ENCODE results near the gene SNRNP48. TPM values are rescaled to one million over a fixed set of nuclear protein-coding genes. Genes with fewer than 3 reads are reported as not detected.

SNRNP48 gene
- total and polyA plus RNA-seq, 10 of the 15 experiments (the other 5 are each of a cell fraction or from before 2014, with no cell fraction given): 3.2 to 14.4 (median 8.9) TPM

DNA sequence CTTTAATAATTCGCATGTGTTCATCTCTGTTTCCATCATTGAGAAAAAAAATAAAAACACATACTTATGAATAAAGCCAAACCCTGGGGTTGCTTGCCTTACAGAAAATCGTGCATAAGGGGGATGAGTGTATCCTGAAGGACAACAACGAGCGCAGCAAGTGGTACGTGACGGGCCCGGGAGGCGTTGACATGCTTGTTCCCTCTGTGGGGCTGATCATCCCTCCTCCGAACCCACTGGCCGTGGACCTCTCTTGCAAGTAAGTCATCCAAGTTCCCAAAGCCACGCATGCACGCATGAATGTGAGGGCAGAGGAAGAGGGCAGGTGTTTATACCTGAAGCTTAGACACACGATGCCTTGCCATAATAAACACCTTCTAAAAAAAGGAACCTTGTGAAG lies 20.9 kb upstream of the SNRNP48 start:
- 59% methylated on average over 13 of the region's 13 CpGs for WGBS (ENCODE audit: insufficient coverage, insufficient replicate concordance, low lambda C conversion rate, missing lambda C conversion rate)
- Histone ChIP-seq H3K4me3 (no peak overlapping the region), H3K4me2 (ENCODE audit: control insufficient read depth, insufficient read depth) (no peak overlapping the region), H4K20me1 (ENCODE audit: control insufficient read depth, insufficient read depth) (no peaks in the 10 kb centered on the region), H3K27me3 (replicated peaks in 1 of 2; ENCODE audit: control insufficient read depth in 2 of 2, insufficient read depth in 2 of 2, low read length in 1 of 2) (peaks cover 0 to 3% of the 10 kb centered on the region in 2 experiments; a peak in 2 of 4 replicates), H3K27ac (ENCODE audit: control insufficient read depth, insufficient read depth) (no peak overlapping the region), H3K4me1 (ENCODE audit: control insufficient read depth, insufficient read depth, low read length) (no peaks in the 10 kb centered on the region), H2AFZ (ENCODE audit: control insufficient read depth, low read depth, low read length) (no peak overlapping the region), H3K79me2 (ENCODE audit: control insufficient read depth, insufficient read depth, low read length) (no peaks in the 10 kb centered on the region), H3K36me3 (ENCODE audit: control insufficient read depth in 2 of 2, insufficient read depth in 2 of 2, low read length in 1 of 2) (no peaks in the 10 kb centered on the region), H3K9ac (ENCODE audit: control insufficient read depth, insufficient read depth, low read length) (no peak overlapping the region), H3K9me3 (replicated peaks; ENCODE audit: control insufficient read depth, insufficient read depth, low read length) (no peaks in the 10 kb centered on the region)
- TF ChIP-seq, protein P1, sequence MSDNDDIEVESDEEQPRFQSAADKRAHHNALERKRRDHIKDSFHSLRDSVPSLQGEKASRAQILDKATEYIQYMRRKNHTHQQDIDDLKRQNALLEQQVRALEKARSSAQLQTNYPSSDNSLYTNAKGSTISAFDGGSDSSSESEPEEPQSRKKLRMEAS (IDR thresholded peaks at IDR 0.05; ENCODE audit: low read depth, low read length): no peak
- TF ChIP-seq, protein P2, sequence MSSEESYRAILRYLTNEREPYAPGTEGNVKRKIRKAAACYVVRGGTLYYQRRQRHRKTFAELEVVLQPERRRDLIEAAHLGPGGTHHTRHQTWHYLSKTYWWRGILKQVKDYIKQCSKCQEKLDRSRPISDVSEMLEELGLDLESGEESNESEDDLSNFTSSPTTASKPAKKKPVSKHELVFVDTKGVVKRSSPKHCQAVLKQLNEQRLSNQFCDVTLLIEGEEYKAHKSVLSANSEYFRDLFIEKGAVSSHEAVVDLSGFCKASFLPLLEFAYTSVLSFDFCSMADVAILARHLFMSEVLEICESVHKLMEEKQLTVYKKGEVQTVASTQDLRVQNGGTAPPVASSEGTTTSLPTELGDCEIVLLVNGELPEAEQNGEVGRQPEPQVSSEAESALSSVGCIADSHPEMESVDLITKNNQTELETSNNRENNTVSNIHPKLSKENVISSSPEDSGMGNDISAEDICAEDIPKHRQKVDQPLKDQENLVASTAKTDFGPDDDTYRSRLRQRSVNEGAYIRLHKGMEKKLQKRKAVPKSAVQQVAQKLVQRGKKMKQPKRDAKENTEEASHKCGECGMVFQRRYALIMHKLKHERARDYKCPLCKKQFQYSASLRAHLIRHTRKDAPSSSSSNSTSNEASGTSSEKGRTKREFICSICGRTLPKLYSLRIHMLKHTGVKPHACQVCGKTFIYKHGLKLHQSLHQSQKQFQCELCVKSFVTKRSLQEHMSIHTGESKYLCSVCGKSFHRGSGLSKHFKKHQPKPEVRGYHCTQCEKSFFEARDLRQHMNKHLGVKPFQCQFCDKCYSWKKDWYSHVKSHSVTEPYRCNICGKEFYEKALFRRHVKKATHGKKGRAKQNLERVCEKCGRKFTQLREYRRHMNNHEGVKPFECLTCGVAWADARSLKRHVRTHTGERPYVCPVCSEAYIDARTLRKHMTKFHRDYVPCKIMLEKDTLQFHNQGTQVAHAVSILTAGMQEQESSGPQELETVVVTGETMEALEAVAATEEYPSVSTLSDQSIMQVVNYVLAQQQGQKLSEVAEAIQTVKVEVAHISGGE (CRISPR knock-in tag; IDR thresholded peaks at IDR 0.05): no peak
- TF ChIP-seq, protein P3, sequence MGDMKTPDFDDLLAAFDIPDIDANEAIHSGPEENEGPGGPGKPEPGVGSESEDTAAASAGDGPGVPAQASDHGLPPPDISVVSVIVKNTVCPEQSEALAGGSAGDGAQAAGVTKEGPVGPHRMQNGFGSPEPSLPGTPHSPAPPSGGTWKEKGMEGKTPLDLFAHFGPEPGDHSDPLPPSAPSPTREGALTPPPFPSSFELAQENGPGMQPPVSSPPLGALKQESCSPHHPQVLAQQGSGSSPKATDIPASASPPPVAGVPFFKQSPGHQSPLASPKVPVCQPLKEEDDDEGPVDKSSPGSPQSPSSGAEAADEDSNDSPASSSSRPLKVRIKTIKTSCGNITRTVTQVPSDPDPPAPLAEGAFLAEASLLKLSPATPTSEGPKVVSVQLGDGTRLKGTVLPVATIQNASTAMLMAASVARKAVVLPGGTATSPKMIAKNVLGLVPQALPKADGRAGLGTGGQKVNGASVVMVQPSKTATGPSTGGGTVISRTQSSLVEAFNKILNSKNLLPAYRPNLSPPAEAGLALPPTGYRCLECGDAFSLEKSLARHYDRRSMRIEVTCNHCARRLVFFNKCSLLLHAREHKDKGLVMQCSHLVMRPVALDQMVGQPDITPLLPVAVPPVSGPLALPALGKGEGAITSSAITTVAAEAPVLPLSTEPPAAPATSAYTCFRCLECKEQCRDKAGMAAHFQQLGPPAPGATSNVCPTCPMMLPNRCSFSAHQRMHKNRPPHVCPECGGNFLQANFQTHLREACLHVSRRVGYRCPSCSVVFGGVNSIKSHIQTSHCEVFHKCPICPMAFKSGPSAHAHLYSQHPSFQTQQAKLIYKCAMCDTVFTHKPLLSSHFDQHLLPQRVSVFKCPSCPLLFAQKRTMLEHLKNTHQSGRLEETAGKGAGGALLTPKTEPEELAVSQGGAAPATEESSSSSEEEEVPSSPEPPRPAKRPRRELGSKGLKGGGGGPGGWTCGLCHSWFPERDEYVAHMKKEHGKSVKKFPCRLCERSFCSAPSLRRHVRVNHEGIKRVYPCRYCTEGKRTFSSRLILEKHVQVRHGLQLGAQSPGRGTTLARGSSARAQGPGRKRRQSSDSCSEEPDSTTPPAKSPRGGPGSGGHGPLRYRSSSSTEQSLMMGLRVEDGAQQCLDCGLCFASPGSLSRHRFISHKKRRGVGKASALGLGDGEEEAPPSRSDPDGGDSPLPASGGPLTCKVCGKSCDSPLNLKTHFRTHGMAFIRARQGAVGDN (IDR thresholded peaks at IDR 0.05): no peak
- TF ChIP-seq POLR2AphosphoS2 (IDR thresholded peaks at IDR 0.05; ENCODE audit: low read depth, low read length): no peak
- no peak for TF ChIP-seq TBL1XR1 (IDR thresholded peaks at IDR 0.05; ENCODE audit: low read depth, low read length)
- intact Hi-C loops (cut with micrococcal nuclease; ENCODE audit: unreplicated experiment) (no loop called here), in situ Hi-C loops (cut with MboI) (no loop called here)
- no peak for DNase-seq (ENCODE audit: low read depth, low spot score)
- RAD21 ChIA-PET (ENCODE audit: unreplicated experiment): no interaction called here
- POLR2A ChIA-PET: no interaction called here
- ATAC-seq: no peak
- BruUV-seq (replicated peaks): no TSS peak
- no peak for FAIRE-seq
- CTCF ChIA-PET: no interaction called here
- SMC1A ChIA-PET (ENCODE audit: uncharacterized antibody, unreplicated experiment): interaction anchor here (1.0 kb wide), 1 partner anchor 21 kb away, joined by 4 read pairs; the partner anchor contains the start of gene SNRNP48
